ENCODE measurements around the gene TEKTIP1. TPM values are rescaled to one million over a fixed set of nuclear protein-coding genes. Genes with fewer than 3 reads are reported as not detected.

TEKTIP1 gene
- total RNA-seq, 1 experiment from 2014 or later = not detected

- H3K4me2 ChIP-seq (ENCODE audit: low read depth, low read length, poor library complexity, severe bottlenecking) = no peak overlapping the region
- no peaks in the 10 kb centered on the region for H3K79me2 ChIP-seq (ENCODE audit: low read length)
- no peak overlapping the region for H3K4me3 ChIP-seq (ENCODE audit: low read length)
- no peak for DNase-seq
- no peaks in the 10 kb centered on the region for H3K9me2 ChIP-seq (replicated peaks; ENCODE audit: insufficient read depth, low read length)
- no peaks in the 10 kb centered on the region for H3K4me1 ChIP-seq (ENCODE audit: low read length)
- H3K9ac ChIP-seq (ENCODE audit: low read length) = no peak overlapping the region
- H3K36me3 ChIP-seq (ENCODE audit: insufficient read depth, low read length) = peaks cover 4% of the 10 kb centered on the region; the same call in 1 of the 2 replicates
- H3K27ac ChIP-seq (ENCODE audit: low read length) = no peak overlapping the region
- H3K9me3 ChIP-seq (ENCODE audit: low read length) = no peaks in the 10 kb centered on the region
- no peaks in the 10 kb centered on the region; the same call in 1 of the 2 replicates for H4K20me1 ChIP-seq (ENCODE audit: insufficient read depth, low read depth, low read length)
- H2AFZ ChIP-seq (ENCODE audit: low read length) = no peak overlapping the region
- no peaks in the 10 kb centered on the region for H3K27me3 ChIP-seq (ENCODE audit: low read length)
Observed at GRCh38 chr19:3535981-3536380, 3.0 kb upstream of the TEKTIP1 start.

DNA sequence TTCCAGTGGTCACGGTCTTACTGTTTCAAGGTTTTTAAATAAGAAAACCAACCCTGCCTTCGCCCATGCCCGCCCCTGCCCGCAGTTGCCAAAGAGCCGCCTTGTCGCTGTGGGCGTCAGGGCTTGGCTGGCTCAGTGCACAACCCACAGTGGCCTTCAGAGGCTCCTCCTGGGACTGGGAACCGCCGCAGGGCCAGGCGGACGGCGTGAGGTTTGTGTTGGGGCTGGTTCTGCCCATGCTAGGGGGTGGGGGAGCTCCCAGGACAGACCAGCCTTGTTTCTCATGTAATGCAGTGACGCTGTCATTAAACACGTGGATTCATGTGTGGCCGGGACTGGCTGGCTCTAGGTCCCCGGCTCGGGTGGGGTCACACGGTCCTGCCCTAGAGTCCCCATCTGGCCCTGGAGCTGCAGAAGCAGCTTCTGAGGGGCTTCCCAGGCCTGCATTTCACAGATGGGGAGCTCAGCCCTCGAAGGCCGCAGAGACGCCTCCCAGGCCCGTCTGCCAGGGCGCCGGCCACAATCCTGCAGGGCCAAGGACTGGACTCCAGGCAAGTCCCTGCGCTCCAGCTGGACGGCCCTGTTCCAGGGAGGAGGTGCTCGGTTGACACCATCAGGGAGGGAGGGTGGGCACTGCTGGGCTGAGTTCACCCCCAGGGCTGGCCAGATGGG is 2.4 kb upstream of the TEKTIP1 start:
- H3K4me3 ChIP-seq (ENCODE audit: low read length) = no peak overlapping the region
- H2AFZ ChIP-seq (ENCODE audit: low read length) = no peak overlapping the region
- DNase-seq = no peak
- no peaks in the 10 kb centered on the region for H3K9me3 ChIP-seq (ENCODE audit: low read length)
- no peaks in the 10 kb centered on the region for H3K79me2 ChIP-seq (ENCODE audit: low read length)
- no peak overlapping the region for H3K9ac ChIP-seq (ENCODE audit: low read length)
- no peak overlapping the region for H3K4me2 ChIP-seq (ENCODE audit: low read depth, low read length, poor library complexity, severe bottlenecking)
- peaks cover 4% of the 10 kb centered on the region; the same call in 1 of the 2 replicates for H3K36me3 ChIP-seq (ENCODE audit: insufficient read depth, low read length)
- no peak overlapping the region for H3K27ac ChIP-seq (ENCODE audit: low read length)
- H4K20me1 ChIP-seq (ENCODE audit: insufficient read depth, low read depth, low read length) = no peaks in the 10 kb centered on the region; the same call in 1 of the 2 replicates
- H3K4me1 ChIP-seq (ENCODE audit: low read length) = no peaks in the 10 kb centered on the region
- no peaks in the 10 kb centered on the region for H3K9me2 ChIP-seq (replicated peaks; ENCODE audit: insufficient read depth, low read length)
- no peaks in the 10 kb centered on the region for H3K27me3 ChIP-seq (ENCODE audit: low read length)

DNA sequence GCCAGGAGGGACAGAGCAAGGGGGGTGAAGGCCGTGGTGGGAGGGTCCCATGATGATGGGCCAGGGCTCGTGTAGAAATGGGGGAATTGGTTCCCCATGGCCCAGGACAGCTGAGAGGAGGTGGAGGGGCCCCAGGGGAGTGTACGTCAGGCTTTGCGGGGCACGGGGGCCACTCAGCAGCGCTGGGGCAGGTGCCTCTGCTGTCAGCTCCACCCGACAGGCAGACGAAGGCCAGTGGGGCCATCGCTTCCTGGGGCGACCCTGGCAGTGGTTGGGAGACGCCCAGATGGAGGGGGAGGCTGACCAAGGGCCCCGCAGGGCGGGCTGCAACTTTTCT is 1.9 kb upstream of the TEKTIP1 start:
- H3K36me3 ChIP-seq (ENCODE audit: insufficient read depth, low read length) = peaks cover 4% of the 10 kb centered on the region; the same call in 1 of the 2 replicates

GRCh38 chr19:3537438-3538240 is 1.3 kb upstream of the TEKTIP1 start:
- Histone ChIP-seq H3K27me3 (ENCODE audit: low read length) (no peaks in the 10 kb centered on the region), H3K9me2 (replicated peaks; ENCODE audit: insufficient read depth, low read length) (no peaks in the 10 kb centered on the region), H4K20me1 (ENCODE audit: insufficient read depth, low read depth, low read length) (no peaks in the 10 kb centered on the region; the same call in 1 of the 2 replicates), H3K36me3 (ENCODE audit: insufficient read depth, low read length) (peaks cover 4% of the 10 kb centered on the region; the same call in 1 of the 2 replicates), H3K27ac (ENCODE audit: low read length) (no peak overlapping the region), H3K4me2 (ENCODE audit: low read depth, low read length, poor library complexity, severe bottlenecking) (no peak overlapping the region), H3K4me3 (ENCODE audit: low read length) (no peak overlapping the region), H3K4me1 (ENCODE audit: low read length) (no peaks in the 10 kb centered on the region), H2AFZ (ENCODE audit: low read length) (no peak overlapping the region), H3K9ac (ENCODE audit: low read length) (no peak overlapping the region), H3K79me2 (ENCODE audit: low read length) (no peaks in the 10 kb centered on the region), H3K9me3 (ENCODE audit: low read length) (no peaks in the 10 kb centered on the region)
- peak; percentile 49 for DNase-seq

More for the DNA sequence above, 1.9 kb upstream of the TEKTIP1 start:
- Histone ChIP-seq H3K9me3 (ENCODE audit: low read length) (no peaks in the 10 kb centered on the region), H3K4me2 (ENCODE audit: low read depth, low read length, poor library complexity, severe bottlenecking) (no peak overlapping the region), H4K20me1 (ENCODE audit: insufficient read depth, low read depth, low read length) (no peaks in the 10 kb centered on the region; the same call in 1 of the 2 replicates), H3K27ac (ENCODE audit: low read length) (no peak overlapping the region), H3K9ac (ENCODE audit: low read length) (no peak overlapping the region), H3K4me1 (ENCODE audit: low read length) (no peaks in the 10 kb centered on the region), H3K4me3 (ENCODE audit: low read length) (no peak overlapping the region), H3K9me2 (replicated peaks; ENCODE audit: insufficient read depth, low read length) (no peaks in the 10 kb centered on the region), H2AFZ (ENCODE audit: low read length) (no peak overlapping the region), H3K79me2 (ENCODE audit: low read length) (no peaks in the 10 kb centered on the region), H3K27me3 (ENCODE audit: low read length) (no peaks in the 10 kb centered on the region)
- DNase-seq = no peak

DNA sequence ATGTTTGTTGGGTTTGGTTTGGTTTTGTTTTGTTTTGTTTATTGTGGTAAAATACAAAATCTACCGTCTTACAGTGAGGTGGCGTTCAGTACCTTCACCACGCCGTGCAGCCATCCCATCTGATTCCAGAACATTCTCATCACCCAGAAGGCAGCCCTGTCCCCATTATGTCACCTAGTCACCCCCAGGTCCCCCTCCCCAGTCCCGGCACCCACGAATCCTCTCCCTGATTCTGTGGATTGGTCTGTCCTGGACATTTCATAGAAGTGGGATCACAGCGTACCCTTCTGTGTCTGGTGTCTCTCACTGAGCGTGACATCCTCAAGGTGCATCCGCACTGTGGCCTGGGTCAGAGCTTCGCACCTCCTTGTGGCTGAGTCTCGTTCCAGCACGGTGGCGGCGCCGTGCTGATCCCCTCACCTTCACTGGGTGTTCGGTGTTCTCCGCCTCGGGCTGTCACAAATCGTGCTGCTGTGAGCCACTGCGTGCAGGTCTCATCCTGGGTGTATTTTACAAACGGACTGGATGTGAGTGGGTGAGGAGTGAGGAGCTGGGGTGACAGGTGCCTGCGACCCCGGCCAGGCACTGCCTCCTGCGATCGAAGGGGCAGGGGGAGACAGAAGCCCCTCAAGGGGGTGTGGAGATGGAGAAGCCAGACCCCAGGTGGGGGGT is 580 bp upstream of the TEKTIP1 start:
- no peak overlapping the region for H2AFZ ChIP-seq (ENCODE audit: low read length)
- no peaks in the 10 kb centered on the region for H3K79me2 ChIP-seq (ENCODE audit: low read length)
- H3K4me2 ChIP-seq (ENCODE audit: low read depth, low read length, poor library complexity, severe bottlenecking) = no peak overlapping the region
- H3K4me3 ChIP-seq (ENCODE audit: low read length) = no peak overlapping the region
- H3K9me3 ChIP-seq (ENCODE audit: low read length) = no peaks in the 10 kb centered on the region
- H4K20me1 ChIP-seq (ENCODE audit: insufficient read depth, low read depth, low read length) = no peaks in the 10 kb centered on the region; the same call in 1 of the 2 replicates
- no peaks in the 10 kb centered on the region for H3K27me3 ChIP-seq (ENCODE audit: low read length)
- H3K9me2 ChIP-seq (replicated peaks; ENCODE audit: insufficient read depth, low read length) = no peaks in the 10 kb centered on the region
- H3K9ac ChIP-seq (ENCODE audit: low read length) = no peak overlapping the region
- no peak for DNase-seq
- H3K27ac ChIP-seq (ENCODE audit: low read length) = no peak overlapping the region
- no peaks in the 10 kb centered on the region for H3K4me1 ChIP-seq (ENCODE audit: low read length)
- H3K36me3 ChIP-seq (ENCODE audit: insufficient read depth, low read length) = peaks cover 4% of the 10 kb centered on the region; the same call in 1 of the 2 replicates

- Histone ChIP-seq H3K9ac (ENCODE audit: low read length) (no peak overlapping the region), H2AFZ (ENCODE audit: low read length) (no peak overlapping the region), H4K20me1 (ENCODE audit: insufficient read depth, low read depth, low read length) (no peaks in the 10 kb centered on the region; the same call in 1 of the 2 replicates), H3K4me1 (ENCODE audit: low read length) (no peaks in the 10 kb centered on the region), H3K9me3 (ENCODE audit: low read length) (no peaks in the 10 kb centered on the region), H3K4me2 (ENCODE audit: low read depth, low read length, poor library complexity, severe bottlenecking) (no peak overlapping the region), H3K36me3 (ENCODE audit: insufficient read depth, low read length) (peaks cover 4% of the 10 kb centered on the region; the same call in 1 of the 2 replicates), H3K27ac (ENCODE audit: low read length) (no peak overlapping the region), H3K4me3 (ENCODE audit: low read length) (no peak overlapping the region), H3K79me2 (ENCODE audit: low read length) (no peaks in the 10 kb centered on the region), H3K9me2 (replicated peaks; ENCODE audit: insufficient read depth, low read length) (no peaks in the 10 kb centered on the region), H3K27me3 (ENCODE audit: low read length) (no peaks in the 10 kb centered on the region)
- no peak for DNase-seq
Observed at GRCh38 chr19:3539756-3540118, 763 bp downstream of the TEKTIP1 start.

DNA sequence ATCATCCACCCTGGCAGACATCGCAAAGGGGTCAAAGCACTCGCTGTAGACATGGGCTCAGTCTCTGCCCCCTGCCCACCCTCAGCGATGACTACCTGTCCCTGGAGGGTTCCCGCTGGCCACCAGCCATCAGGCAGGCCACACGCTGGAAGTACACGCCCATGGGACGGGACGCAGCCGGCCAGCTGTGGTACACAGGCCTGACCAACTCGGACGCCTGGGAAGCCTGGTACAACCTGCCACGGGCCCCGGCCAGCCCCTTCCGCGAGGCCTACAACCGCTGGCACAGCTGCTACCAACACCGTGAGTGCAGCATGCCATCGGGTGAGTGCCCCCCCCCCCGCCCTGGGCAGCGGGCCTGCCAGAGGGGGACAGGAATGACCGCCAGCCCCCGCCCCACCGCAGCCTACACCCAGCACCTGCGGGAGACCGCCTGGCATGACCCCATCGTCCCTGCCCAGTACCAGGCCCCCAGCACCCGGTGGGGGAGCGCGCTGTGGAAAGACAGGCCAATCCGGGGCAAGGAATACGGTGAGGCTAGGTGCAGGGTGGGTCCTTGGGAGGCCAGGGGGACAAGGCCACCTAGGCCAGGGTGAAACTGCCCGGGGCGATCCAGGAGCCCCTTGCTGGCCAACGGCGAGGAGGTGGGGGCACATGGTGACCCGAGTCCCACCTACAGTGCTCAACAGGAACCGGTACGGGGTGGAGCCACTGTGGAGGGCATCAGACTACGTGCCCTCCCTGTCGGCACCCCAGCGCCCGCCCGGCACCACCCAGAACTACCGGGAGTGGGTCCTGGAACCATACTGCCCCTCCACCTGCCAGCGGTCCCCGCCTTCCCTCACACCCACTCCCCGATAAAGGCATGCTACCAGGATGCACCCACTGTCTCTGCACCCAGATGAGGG is 4.4 kb downstream of the TEKTIP1 start:
- H3K27ac ChIP-seq (ENCODE audit: low read length) = no peak overlapping the region
- no peak overlapping the region for H3K9ac ChIP-seq (ENCODE audit: low read length)
- no peaks in the 10 kb centered on the region for H3K4me1 ChIP-seq (ENCODE audit: low read length)
- H4K20me1 ChIP-seq (ENCODE audit: insufficient read depth, low read depth, low read length) = peaks cover 15% of the 10 kb centered on the region; the same call in 1 of the 2 replicates
- no peak overlapping the region for H3K4me3 ChIP-seq (ENCODE audit: low read length)
- no peak for DNase-seq
- H3K9me2 ChIP-seq (replicated peaks; ENCODE audit: insufficient read depth, low read length) = no peaks in the 10 kb centered on the region
- H3K4me2 ChIP-seq (ENCODE audit: low read depth, low read length, poor library complexity, severe bottlenecking) = no peak overlapping the region
- no peak overlapping the region for H2AFZ ChIP-seq (ENCODE audit: low read length)
- no peaks in the 10 kb centered on the region for H3K27me3 ChIP-seq (ENCODE audit: low read length)
- H3K9me3 ChIP-seq (ENCODE audit: low read length) = no peaks in the 10 kb centered on the region
- no peaks in the 10 kb centered on the region for H3K79me2 ChIP-seq (ENCODE audit: low read length)
- H3K36me3 ChIP-seq (ENCODE audit: insufficient read depth, low read length) = peaks cover 4% of the 10 kb centered on the region; the same call in 1 of the 2 replicates

All from Karpas-422 (cell line).